Measurements from ENCODE around the gene IQCB1.

IQCB1 gene

GRCh38 chr3:121844892-121845291 lies 10.0 kb upstream of the IQCB1 start:
- TF ChIP-seq FOXP2 (optimal IDR thresholded peaks at IDR 0.05; ENCODE audit: borderline replicate concordance, extremely low read depth, extremely low read length, insufficient read depth) (no peak), TAF1 (IDR thresholded peaks at IDR 0.05; ENCODE audit: borderline replicate concordance, insufficient read depth, low read length) (no peak), SIN3A (IDR thresholded peaks at IDR 0.05; ENCODE audit: borderline replicate concordance, insufficient read depth, low read length) (no peak), POLR2AphosphoS5 (IDR thresholded peaks at IDR 0.05; ENCODE audit: low read depth, low read length) (no peak), REST (IDR thresholded peaks at IDR 0.05; ENCODE audit: insufficient read depth in 1 of 2, low read depth in 2 of 2, low read length in 2 of 2) (no peak)

- TF ChIP-seq SIN3A (IDR thresholded peaks at IDR 0.05; ENCODE audit: borderline replicate concordance, insufficient read depth, low read length) (no peak), TAF1 (IDR thresholded peaks at IDR 0.05; ENCODE audit: borderline replicate concordance, insufficient read depth, low read length) (no peak), FOXP2 (optimal IDR thresholded peaks at IDR 0.05; ENCODE audit: borderline replicate concordance, extremely low read depth, extremely low read length, insufficient read depth) (no peak), POLR2AphosphoS5 (IDR thresholded peaks at IDR 0.05; ENCODE audit: low read depth, low read length) (no peak), REST (IDR thresholded peaks at IDR 0.05; ENCODE audit: insufficient read depth in 1 of 2, low read depth in 2 of 2, low read length in 2 of 2) (no peak)
These were observed 5.1 kb upstream of the IQCB1 start for GRCh38 chr3:121839962-121840361.

GRCh38 chr3:121836481-121836880 lies 1.6 kb upstream of the IQCB1 start:
- no peak for TF ChIP-seq TAF1 (IDR thresholded peaks at IDR 0.05; ENCODE audit: borderline replicate concordance, insufficient read depth, low read length)
- TF ChIP-seq FOXP2 (optimal IDR thresholded peaks at IDR 0.05; ENCODE audit: borderline replicate concordance, extremely low read depth, extremely low read length, insufficient read depth), result no peak
- no peak for TF ChIP-seq REST (IDR thresholded peaks at IDR 0.05; ENCODE audit: insufficient read depth in 1 of 2, low read depth in 2 of 2, low read length in 2 of 2)

GRCh38 chr3:121836064-121836463 lies 1.2 kb upstream of the IQCB1 start:
- TF ChIP-seq SIN3A (IDR thresholded peaks at IDR 0.05; ENCODE audit: borderline replicate concordance, insufficient read depth, low read length), result no peak
- TF ChIP-seq FOXP2 (optimal IDR thresholded peaks at IDR 0.05; ENCODE audit: borderline replicate concordance, extremely low read depth, extremely low read length, insufficient read depth), result no peak

GRCh38 chr3:121835465-121835801 lies 573 bp upstream of the IQCB1 start:
- TF ChIP-seq REST (IDR thresholded peaks at IDR 0.05; ENCODE audit: insufficient read depth in 1 of 2, low read depth in 2 of 2, low read length in 2 of 2) (no peak), TAF1 (IDR thresholded peaks at IDR 0.05; ENCODE audit: borderline replicate concordance, insufficient read depth, low read length) (no peak), SIN3A (IDR thresholded peaks at IDR 0.05; ENCODE audit: borderline replicate concordance, insufficient read depth, low read length) (no peak), POLR2AphosphoS5 (IDR thresholded peaks at IDR 0.05; ENCODE audit: low read depth, low read length) (no peak), FOXP2 (optimal IDR thresholded peaks at IDR 0.05; ENCODE audit: borderline replicate concordance, extremely low read depth, extremely low read length, insufficient read depth) (no peak)
